AG04450 (cell line): ENCODE measurements around the gene RPS3A. TPM values are rescaled to one million over a fixed set of nuclear protein-coding genes. Genes with fewer than 3 reads are reported as not detected.

ENCODE experiments used
- CTCF ChIA-PET: fragments of 300-600, 350-600 bp; formaldehyde crosslinking; extraction: SDS; loops from one replicate; lab custom pipeline; 2022; ENCODE audit warnings: antibody characterized with exemption, inconsistent platforms; lab: Charles Lee
- POLR2A ChIA-PET: fragments of 350-600 bp; formaldehyde crosslinking; extraction: SDS; loops from one replicate; lab custom pipeline; 2021; ENCODE audit warnings: antibody characterized with exemption, inconsistent platforms; lab: Yijun Ruan, JAX
- DNase-seq: peaks from one replicate; pipeline ENCODE4 v3.0.0-alpha.2; 2011; ENCODE audit warnings: low read depth, low spot score
- H3K27ac ChIP-seq: one replicate; pipeline ENCODE4 v1.5.1; 2012; ENCODE audit warnings: low read depth, low read length, control low read depth
- H3K27me3 ChIP-seq: one replicate; pipeline ENCODE4 v1.6.0; 2012; ENCODE audit warnings: low read length; ENCODE audit not compliant: control insufficient read depth, insufficient read depth
- H3K4me3 ChIP-seq: 2 replicates; pipeline ENCODE4 v1.5.1; 2011; ENCODE audit warnings: mild to moderate bottlenecking, low read depth, low read length, control low read depth
- H3K9me3 ChIP-seq: 2 replicates; pipeline ENCODE4 v1.5.1; 2012; ENCODE audit warnings: low read length; ENCODE audit not compliant: control insufficient read depth, insufficient read depth
- CTCF ChIP-seq: IDR thresholded peaks from 2 replicates; pipeline ENCODE4 v1.5.1; 2011; ENCODE audit warnings: low read depth, low read length, control low read depth, inconsistent platforms
- polyA plus RNA-seq: library from polyadenylated mRNA; depleted of rRNA; stranded (reverse); fragments of >200 nt; gene quantifications from 2 replicates; pipeline ENCODE4 v1.2.3, GENCODE V29; 2011; rRNA removed
- small RNA-seq: library from RNA; depleted of rRNA; stranded (forward); fragments of <200 nt; gene quantifications from one replicate; pipeline ENCODE3, GENCODE V24; 2012; ENCODE audit warnings: low read depth; ENCODE audit not compliant: insufficient read length

RPS3A gene
- polyA plus RNA-seq, 1 experiment: 4,190 TPM

- Histone ChIP-seq H3K4me3 (no peak overlapping the region), H3K27ac (no peak overlapping the region), H3K27me3 (no peaks in the 10 kb centered on the region), H3K9me3 (no peaks in the 10 kb centered on the region)
- CTCF ChIA-PET: no interaction called here
- POLR2A ChIA-PET: no interaction called here
- DNase-seq: no peak
- no peak for TF ChIP-seq CTCF
These were observed 51.6 kb downstream of the RPS3A start for GRCh38 chr4:151150821-151151580.

- DNase-seq: no peak
- Histone ChIP-seq H3K9me3 (no peaks in the 10 kb centered on the region), H3K27me3 (no peaks in the 10 kb centered on the region), H3K27ac (no peak overlapping the region), H3K4me3 (no peak overlapping the region)
- TF ChIP-seq CTCF: no peak
- ChIA-PET CTCF (interaction anchor here (0.6 kb wide), 1 partner anchor 35 kb away, joined by 3 read pairs; no protein-coding TSS in a partner anchor), POLR2A (no interaction called here)
These were observed 52.6 kb downstream of the RPS3A start for GRCh38 chr4:151152028-151152427.

- no peak for TF ChIP-seq CTCF
- Histone ChIP-seq H3K27ac (no peak overlapping the region), H3K4me3 (no peak overlapping the region), H3K27me3 (no peaks in the 10 kb centered on the region), H3K9me3 (no peaks in the 10 kb centered on the region)
- CTCF ChIA-PET: no interaction called here
- DNase-seq: no peak
- POLR2A ChIA-PET: no interaction called here
These were observed 54.2 kb downstream of the RPS3A start for GRCh38 chr4:151153585-151153984.

Small RNAs within 50 kb of the gene (small RNA-seq; reads per million reads assigned to genes)
- not detected for gene SNORD73A
- 0.81 reads per million for gene SNORD73B

Other genes starting within 250 kb of the RPS3A start
- gene LRBA, start 84.3 kb upstream of the RPS3A start, polyA plus RNA-seq: 19.9 and 23.4 TPM in 2 replicates
- gene PRSS48, start 177.5 kb downstream of the RPS3A start, polyA plus RNA-seq: not detected in 2 replicates
- gene SH3D19, start 226.0 kb downstream of the RPS3A start, polyA plus RNA-seq: 30.1 and 32.6 TPM in 2 replicates